Measurements from ENCODE around the gene PACSIN1.

Gene PACSIN1

DNA sequence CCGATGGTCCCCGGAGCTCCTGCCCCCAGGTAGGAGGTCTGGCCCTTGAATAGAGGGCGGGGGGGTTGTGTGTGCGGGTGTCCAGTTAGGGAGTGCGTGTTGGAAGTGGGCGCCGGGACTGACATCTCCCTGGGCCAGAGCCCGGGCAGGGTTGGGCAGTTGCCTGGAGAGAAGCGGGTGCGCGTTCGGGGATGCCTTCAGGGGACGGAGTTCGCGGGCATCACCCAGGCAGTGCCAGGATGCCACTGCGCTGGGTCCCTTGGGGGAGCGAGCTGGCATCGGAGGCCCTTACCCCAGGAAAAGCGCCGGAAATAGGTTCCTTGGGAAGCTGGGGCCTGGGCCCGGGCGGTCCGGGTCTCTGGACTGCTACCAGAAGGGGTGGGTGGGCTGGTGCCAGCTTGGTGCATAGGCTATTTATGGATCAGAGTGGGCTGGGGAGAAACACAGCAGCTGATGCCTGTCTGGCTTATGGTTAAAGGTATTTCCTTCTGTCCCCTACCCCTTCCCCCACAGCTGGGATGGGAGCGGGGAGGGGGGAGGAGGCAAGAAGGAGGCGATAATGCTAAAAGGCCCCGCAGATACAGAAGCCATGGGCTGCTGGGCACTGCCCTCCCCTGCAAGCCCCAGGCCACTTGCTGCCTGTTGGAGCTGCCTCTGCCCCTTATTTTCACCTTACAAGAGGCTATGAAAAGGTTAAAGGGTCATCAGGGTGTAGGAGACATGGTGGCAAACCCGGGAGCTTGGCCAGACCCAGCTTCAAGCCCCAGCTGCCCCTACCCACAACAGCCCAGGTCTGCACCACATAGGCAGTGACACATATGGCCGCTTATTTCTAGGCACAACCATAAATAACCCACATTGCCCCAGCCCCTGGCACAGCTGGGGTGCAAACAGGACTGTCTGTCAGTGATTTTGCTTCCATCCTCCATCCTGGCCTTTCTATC is 638 bp downstream of the PACSIN1 start:
- H3K27me3 ChIP-seq (ENCODE audit: insufficient read depth, insufficient read length) = peaks cover 14% of the 10 kb centered on the region
- H3K9ac ChIP-seq (ENCODE audit: insufficient read length, low read depth) = peak overlapping the region; percentile 72
- DNase-seq (ENCODE audit: low read depth, low spot score) = no peak
- H3K4me3 ChIP-seq (ENCODE audit: insufficient read length, low read depth) = peak overlapping the region; percentile 36
- peaks cover 14% of the 10 kb centered on the region for H3K4me1 ChIP-seq (ENCODE audit: insufficient read depth, insufficient read length)
- TF ChIP-seq ZNF274 (IDR thresholded peaks at IDR 0.05; ENCODE audit: low read depth, low read length) (no peak), YY1 (IDR thresholded peaks at IDR 0.05; ENCODE audit: insufficient read depth, insufficient read length) (no peak), SUZ12 (IDR thresholded peaks at IDR 0.05; ENCODE audit: extremely low read depth, insufficient read depth, insufficient read length) (no peak)
- H3K36me3 ChIP-seq (ENCODE audit: insufficient read depth, insufficient read length, low read length) = no peaks in the 10 kb centered on the region
- no peaks in the 10 kb centered on the region for H3K9me3 ChIP-seq (ENCODE audit: insufficient read depth, low read length)

GRCh38 chr6:34468378-34468892 is 2.6 kb downstream of the PACSIN1 start:
- Histone ChIP-seq H3K4me1 (ENCODE audit: insufficient read depth, insufficient read length) (peaks cover 13% of the 10 kb centered on the region), H3K9me3 (ENCODE audit: insufficient read depth, low read length) (no peaks in the 10 kb centered on the region), H3K36me3 (ENCODE audit: insufficient read depth, insufficient read length, low read length) (no peaks in the 10 kb centered on the region), H3K9ac (ENCODE audit: insufficient read length, low read depth) (no peak overlapping the region), H3K4me3 (ENCODE audit: insufficient read length, low read depth) (no peak overlapping the region), H3K27me3 (ENCODE audit: insufficient read depth, insufficient read length) (peaks cover 14% of the 10 kb centered on the region)
- DNase-seq (ENCODE audit: low read depth, low spot score) = no peak
- TF ChIP-seq ZNF274 (IDR thresholded peaks at IDR 0.05; ENCODE audit: low read depth, low read length) (no peak), SUZ12 (IDR thresholded peaks at IDR 0.05; ENCODE audit: extremely low read depth, insufficient read depth, insufficient read length) (no peak), YY1 (IDR thresholded peaks at IDR 0.05; ENCODE audit: insufficient read depth, insufficient read length) (no peak)

GRCh38 chr6:34469499-34469898 is 3.6 kb downstream of the PACSIN1 start:
- TF ChIP-seq SUZ12 (IDR thresholded peaks at IDR 0.05; ENCODE audit: extremely low read depth, insufficient read depth, insufficient read length) = no peak
- TF ChIP-seq ZNF274 (IDR thresholded peaks at IDR 0.05; ENCODE audit: low read depth, low read length) = no peak
- TF ChIP-seq YY1 (IDR thresholded peaks at IDR 0.05; ENCODE audit: insufficient read depth, insufficient read length) = no peak

GRCh38 chr6:34472425-34472824 is 6.5 kb downstream of the PACSIN1 start:
- Histone ChIP-seq H3K9ac (ENCODE audit: insufficient read length, low read depth) (no peak overlapping the region), H3K36me3 (ENCODE audit: insufficient read depth, insufficient read length, low read length) (no peaks in the 10 kb centered on the region), H3K27me3 (ENCODE audit: insufficient read depth, insufficient read length) (no peaks in the 10 kb centered on the region), H3K9me3 (ENCODE audit: insufficient read depth, low read length) (no peaks in the 10 kb centered on the region), H3K4me3 (ENCODE audit: insufficient read length, low read depth) (no peak overlapping the region), H3K4me1 (ENCODE audit: insufficient read depth, insufficient read length) (peaks cover 3% of the 10 kb centered on the region)
- DNase-seq (ENCODE audit: low read depth, low spot score) = no peak
- TF ChIP-seq ZNF274 (IDR thresholded peaks at IDR 0.05; ENCODE audit: low read depth, low read length) = no peak
- TF ChIP-seq SUZ12 (IDR thresholded peaks at IDR 0.05; ENCODE audit: extremely low read depth, insufficient read depth, insufficient read length) = no peak

More at GRCh38 chr6:34469499-34469898, 3.6 kb downstream of the PACSIN1 start:
- no peak for DNase-seq (ENCODE audit: low read depth, low spot score)
- H3K36me3 ChIP-seq (ENCODE audit: insufficient read depth, insufficient read length, low read length) = no peaks in the 10 kb centered on the region
- no peaks in the 10 kb centered on the region for H3K9me3 ChIP-seq (ENCODE audit: insufficient read depth, low read length)
- H3K27me3 ChIP-seq (ENCODE audit: insufficient read depth, insufficient read length) = peaks cover 14% of the 10 kb centered on the region
- no peak overlapping the region for H3K4me3 ChIP-seq (ENCODE audit: insufficient read length, low read depth)
- H3K9ac ChIP-seq (ENCODE audit: insufficient read length, low read depth) = no peak overlapping the region
- H3K4me1 ChIP-seq (ENCODE audit: insufficient read depth, insufficient read length) = peaks cover 8% of the 10 kb centered on the region

DNA sequence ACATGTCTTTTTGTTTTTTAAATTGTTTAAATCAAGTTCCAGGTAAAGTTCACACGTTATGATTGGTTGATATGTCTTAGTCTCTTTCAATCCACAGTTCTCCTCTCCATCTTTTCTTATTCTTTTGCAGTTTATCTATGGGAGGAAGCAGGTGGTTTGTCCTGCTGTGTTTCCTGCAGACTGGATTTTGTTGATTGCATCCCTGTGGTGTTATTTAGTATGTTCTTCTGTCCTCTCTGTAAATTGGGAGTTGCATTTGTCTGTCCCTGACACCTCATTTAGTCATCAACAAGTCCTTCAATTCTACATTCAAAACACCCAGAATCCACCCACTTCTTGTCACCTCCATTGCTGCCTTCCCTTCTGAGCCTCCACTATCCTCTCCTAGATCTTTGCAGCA is 8.1 kb downstream of the PACSIN1 start:
- no peaks in the 10 kb centered on the region for H3K9me3 ChIP-seq (ENCODE audit: insufficient read depth, low read length)
- H3K4me1 ChIP-seq (ENCODE audit: insufficient read depth, insufficient read length) = peaks cover 3% of the 10 kb centered on the region
- TF ChIP-seq ZNF274 (IDR thresholded peaks at IDR 0.05; ENCODE audit: low read depth, low read length) (no peak), YY1 (IDR thresholded peaks at IDR 0.05; ENCODE audit: insufficient read depth, insufficient read length) (no peak), SUZ12 (IDR thresholded peaks at IDR 0.05; ENCODE audit: extremely low read depth, insufficient read depth, insufficient read length) (no peak)
- no peaks in the 10 kb centered on the region for H3K27me3 ChIP-seq (ENCODE audit: insufficient read depth, insufficient read length)
- no peak for DNase-seq (ENCODE audit: low read depth, low spot score)
- no peaks in the 10 kb centered on the region for H3K36me3 ChIP-seq (ENCODE audit: insufficient read depth, insufficient read length, low read length)
- H3K4me3 ChIP-seq (ENCODE audit: insufficient read length, low read depth) = no peak overlapping the region
- no peak overlapping the region for H3K9ac ChIP-seq (ENCODE audit: insufficient read length, low read depth)

DNA sequence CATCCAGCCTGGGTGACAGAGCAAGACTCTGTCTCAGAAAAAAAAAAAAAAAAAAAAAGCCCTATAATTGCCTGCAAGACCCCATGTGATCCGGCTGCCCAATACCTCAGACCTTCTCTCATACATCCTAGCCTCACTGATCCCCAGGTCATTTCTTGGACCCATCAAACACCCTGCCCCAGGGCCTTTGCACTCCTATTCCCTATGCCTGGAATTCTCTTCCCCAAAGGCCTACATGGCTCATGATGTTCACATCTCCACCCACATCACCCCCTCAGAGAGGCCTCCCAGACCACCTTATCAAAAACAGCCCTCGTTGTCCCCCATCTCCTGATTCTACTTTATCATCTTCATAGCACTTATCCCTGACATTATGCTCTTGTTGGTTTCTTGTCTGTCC is 8.9 kb downstream of the PACSIN1 start:
- no peaks in the 10 kb centered on the region for H3K27me3 ChIP-seq (ENCODE audit: insufficient read depth, insufficient read length)
- TF ChIP-seq ZNF274 (IDR thresholded peaks at IDR 0.05; ENCODE audit: low read depth, low read length) (no peak), YY1 (IDR thresholded peaks at IDR 0.05; ENCODE audit: insufficient read depth, insufficient read length) (no peak), SUZ12 (IDR thresholded peaks at IDR 0.05; ENCODE audit: extremely low read depth, insufficient read depth, insufficient read length) (no peak)
- no peak for DNase-seq (ENCODE audit: low read depth, low spot score)
- H3K4me1 ChIP-seq (ENCODE audit: insufficient read depth, insufficient read length) = peaks cover under 1% of the 10 kb centered on the region
- H3K4me3 ChIP-seq (ENCODE audit: insufficient read length, low read depth) = no peak overlapping the region
- H3K9me3 ChIP-seq (ENCODE audit: insufficient read depth, low read length) = no peaks in the 10 kb centered on the region
- no peak overlapping the region for H3K9ac ChIP-seq (ENCODE audit: insufficient read length, low read depth)
- no peaks in the 10 kb centered on the region for H3K36me3 ChIP-seq (ENCODE audit: insufficient read depth, insufficient read length, low read length)

GRCh38 chr6:34475238-34475682 is 9.4 kb downstream of the PACSIN1 start:
- Histone ChIP-seq H3K27me3 (ENCODE audit: insufficient read depth, insufficient read length) (no peaks in the 10 kb centered on the region), H3K4me1 (ENCODE audit: insufficient read depth, insufficient read length) (no peaks in the 10 kb centered on the region), H3K9ac (ENCODE audit: insufficient read length, low read depth) (no peak overlapping the region), H3K4me3 (ENCODE audit: insufficient read length, low read depth) (no peak overlapping the region), H3K9me3 (ENCODE audit: insufficient read depth, low read length) (no peaks in the 10 kb centered on the region), H3K36me3 (ENCODE audit: insufficient read depth, insufficient read length, low read length) (no peaks in the 10 kb centered on the region)
- DNase-seq (ENCODE audit: low read depth, low spot score) = no peak
- no peak for TF ChIP-seq ZNF274 (IDR thresholded peaks at IDR 0.05; ENCODE audit: low read depth, low read length)
- TF ChIP-seq YY1 (IDR thresholded peaks at IDR 0.05; ENCODE audit: insufficient read depth, insufficient read length) = no peak
- no peak for TF ChIP-seq SUZ12 (IDR thresholded peaks at IDR 0.05; ENCODE audit: extremely low read depth, insufficient read depth, insufficient read length)
